Stimulated activated CD8-positive, alpha-beta memory T cell treated with anti-CD3 and anti-CD28 coated beads, Interleukin-15, amount 100 ng/mL, for 1 hour (primary cell): ENCODE measurements around the gene SLC7A1.

Experiments
- DNase-seq: peaks from one replicate; pipeline ENCODE4 v3.0.0-alpha.2; 2020; ENCODE audit warnings: low read depth

The SLC7A1 gene

GRCh38 chr13:29487466-29488454, 107.7 kb downstream of the SLC7A1 start:
- no peak for DNase-seq

GRCh38 chr13:29486551-29486950, 108.9 kb downstream of the SLC7A1 start:
- no peak for DNase-seq

GRCh38 chr13:29484796-29485195, 110.7 kb downstream of the SLC7A1 start:
- no peak for DNase-seq

- DNase-seq: no peak
Measured at GRCh38 chr13:29484236-29484635, 111.3 kb downstream of the SLC7A1 start.

- DNase-seq: no peak
Measured at GRCh38 chr13:29483623-29484022, 111.9 kb downstream of the SLC7A1 start.

- no peak for DNase-seq
Measured at GRCh38 chr13:29483211-29483610, 112.3 kb downstream of the SLC7A1 start.

- DNase-seq: no peak
Measured at GRCh38 chr13:29482504-29482903, 113.0 kb downstream of the SLC7A1 start.

- no peak for DNase-seq
Measured at GRCh38 chr13:29481603-29482002, 113.9 kb downstream of the SLC7A1 start.

GRCh38 chr13:29480893-29481525, 114.5 kb downstream of the SLC7A1 start:
- no peak for DNase-seq

- DNase-seq: no peak
Measured at GRCh38 chr13:29479716-29480492, 115.6 kb downstream of the SLC7A1 start.

GRCh38 chr13:29476046-29476445, 119.4 kb downstream of the SLC7A1 start:
- DNase-seq: no peak

- DNase-seq: no peak
Measured at GRCh38 chr13:29474991-29475390, 120.5 kb downstream of the SLC7A1 start.

- DNase-seq: no peak
Measured at GRCh38 chr13:29473166-29473565, 122.3 kb downstream of the SLC7A1 start.

GRCh38 chr13:29472332-29472961, 123.0 kb downstream of the SLC7A1 start:
- DNase-seq: no peak

- no peak for DNase-seq
Measured at GRCh38 chr13:29471551-29471950, 123.9 kb downstream of the SLC7A1 start.

- no peak for DNase-seq
Measured at GRCh38 chr13:29465741-29466293, 129.7 kb downstream of the SLC7A1 start.

- DNase-seq: no peak
Measured at GRCh38 chr13:29464105-29464679, 131.3 kb downstream of the SLC7A1 start.

- DNase-seq: no peak
Measured at GRCh38 chr13:29459813-29460355, 135.6 kb downstream of the SLC7A1 start.
